Measurements from ENCODE around the gene BOK. TPM values are rescaled to one million over a fixed set of nuclear protein-coding genes. Genes with fewer than 3 reads are reported as not detected.

BOK gene
- total and polyA plus RNA-seq, 2 donors (not counting 1 experiment from before 2014, with no cell fraction given), result 21.2 to 42.4 TPM

DNA sequence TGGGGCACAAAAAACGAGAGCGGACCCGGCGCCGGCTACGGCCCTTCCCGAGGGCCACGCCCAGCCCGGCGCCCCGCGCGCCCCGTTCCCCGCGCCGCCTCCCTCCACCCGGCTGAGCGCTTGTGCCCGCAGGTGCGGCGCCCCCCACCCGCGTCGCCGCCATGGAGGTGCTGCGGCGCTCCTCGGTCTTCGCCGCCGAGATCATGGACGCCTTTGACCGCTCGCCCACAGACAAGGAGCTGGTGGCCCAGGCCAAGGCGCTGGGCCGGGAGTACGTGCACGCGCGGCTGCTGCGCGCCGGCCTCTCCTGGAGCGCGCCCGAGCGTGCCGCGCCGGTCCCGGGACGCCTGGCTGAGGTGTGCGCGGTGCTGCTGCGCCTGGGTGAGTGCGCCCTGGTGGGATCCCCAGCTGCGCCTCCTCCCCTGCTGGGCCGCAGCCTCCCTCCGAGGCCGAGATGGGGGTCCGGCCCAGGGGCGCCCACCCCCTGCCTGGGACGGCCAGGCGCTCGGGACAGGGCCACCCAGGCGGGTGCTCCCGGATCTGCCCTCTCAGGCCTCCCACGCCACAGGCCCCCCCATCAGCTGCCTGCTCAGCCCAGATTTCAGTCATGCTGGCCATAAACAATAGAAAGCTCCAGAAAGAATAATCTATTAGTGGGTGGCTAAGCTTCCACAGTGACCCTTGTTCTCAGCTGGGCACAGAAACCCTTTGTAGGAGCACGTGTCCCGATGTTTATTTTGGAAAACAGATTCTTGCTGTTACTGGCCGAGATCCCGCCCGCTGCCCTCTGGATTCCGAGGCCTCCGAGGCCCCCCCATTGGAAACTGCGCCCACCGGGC lies 997 bp downstream of the BOK start:
- Histone ChIP-seq H3K36me3 (ENCODE audit: control insufficient read depth, insufficient read depth, low read length) (peaks cover 15% of the 10 kb centered on the region), H3K79me2 (ENCODE audit: control insufficient read depth, insufficient read depth, low read length) (peaks cover 23% of the 10 kb centered on the region), H3K4me3 (replicated peaks in 1 of 4; ENCODE audit: control extremely low read depth in 1 of 4, insufficient read depth in 1 of 4, low read depth in 3 of 4, low read length in 4 of 4) (peak overlapping the region; percentile 51 to 69 (median 66)), H3K9me3 (ENCODE audit: control insufficient read depth, insufficient read depth, low read depth, low read length) (no peaks in the 10 kb centered on the region), H3K4me1 (ENCODE audit: control insufficient read depth, extremely low read depth, insufficient read depth, low read length) (peaks cover 16% of the 10 kb centered on the region), H4K20me1 (ENCODE audit: control insufficient read depth, extremely low read depth, insufficient read depth, low read length) (no peaks in the 10 kb centered on the region), H3K27me3 (ENCODE audit: control insufficient read depth, insufficient read depth, low read length) (no peaks in the 10 kb centered on the region), H2AFZ (ENCODE audit: low read length) (peak overlapping the region; percentile 20), H3K9ac (ENCODE audit: insufficient read depth, low read length) (peak overlapping the region; percentile 72), H3K4me2 (ENCODE audit: extremely low read depth, insufficient read depth, low read length) (peak overlapping the region; percentile 88), H3K27ac (ENCODE audit: insufficient read depth, low read length) (peak overlapping the region; percentile 32)
- TF ChIP-seq, protein P1, sequence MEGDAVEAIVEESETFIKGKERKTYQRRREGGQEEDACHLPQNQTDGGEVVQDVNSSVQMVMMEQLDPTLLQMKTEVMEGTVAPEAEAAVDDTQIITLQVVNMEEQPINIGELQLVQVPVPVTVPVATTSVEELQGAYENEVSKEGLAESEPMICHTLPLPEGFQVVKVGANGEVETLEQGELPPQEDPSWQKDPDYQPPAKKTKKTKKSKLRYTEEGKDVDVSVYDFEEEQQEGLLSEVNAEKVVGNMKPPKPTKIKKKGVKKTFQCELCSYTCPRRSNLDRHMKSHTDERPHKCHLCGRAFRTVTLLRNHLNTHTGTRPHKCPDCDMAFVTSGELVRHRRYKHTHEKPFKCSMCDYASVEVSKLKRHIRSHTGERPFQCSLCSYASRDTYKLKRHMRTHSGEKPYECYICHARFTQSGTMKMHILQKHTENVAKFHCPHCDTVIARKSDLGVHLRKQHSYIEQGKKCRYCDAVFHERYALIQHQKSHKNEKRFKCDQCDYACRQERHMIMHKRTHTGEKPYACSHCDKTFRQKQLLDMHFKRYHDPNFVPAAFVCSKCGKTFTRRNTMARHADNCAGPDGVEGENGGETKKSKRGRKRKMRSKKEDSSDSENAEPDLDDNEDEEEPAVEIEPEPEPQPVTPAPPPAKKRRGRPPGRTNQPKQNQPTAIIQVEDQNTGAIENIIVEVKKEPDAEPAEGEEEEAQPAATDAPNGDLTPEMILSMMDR (conservative IDR thresholded peaks at IDR 0.05 in 1 of 2, IDR thresholded peaks at IDR 0.05 in 1 of 2; ENCODE audit: low read depth in 1 of 2, low read length in 2 of 2), result no peak
- no peak for TF ChIP-seq EZH2 (IDR thresholded peaks at IDR 0.05; ENCODE audit: low read length, missing control alignments)
- DNase-seq (ENCODE audit: low read depth in 2 of 2), result peak; percentile 51 to 59

DNA sequence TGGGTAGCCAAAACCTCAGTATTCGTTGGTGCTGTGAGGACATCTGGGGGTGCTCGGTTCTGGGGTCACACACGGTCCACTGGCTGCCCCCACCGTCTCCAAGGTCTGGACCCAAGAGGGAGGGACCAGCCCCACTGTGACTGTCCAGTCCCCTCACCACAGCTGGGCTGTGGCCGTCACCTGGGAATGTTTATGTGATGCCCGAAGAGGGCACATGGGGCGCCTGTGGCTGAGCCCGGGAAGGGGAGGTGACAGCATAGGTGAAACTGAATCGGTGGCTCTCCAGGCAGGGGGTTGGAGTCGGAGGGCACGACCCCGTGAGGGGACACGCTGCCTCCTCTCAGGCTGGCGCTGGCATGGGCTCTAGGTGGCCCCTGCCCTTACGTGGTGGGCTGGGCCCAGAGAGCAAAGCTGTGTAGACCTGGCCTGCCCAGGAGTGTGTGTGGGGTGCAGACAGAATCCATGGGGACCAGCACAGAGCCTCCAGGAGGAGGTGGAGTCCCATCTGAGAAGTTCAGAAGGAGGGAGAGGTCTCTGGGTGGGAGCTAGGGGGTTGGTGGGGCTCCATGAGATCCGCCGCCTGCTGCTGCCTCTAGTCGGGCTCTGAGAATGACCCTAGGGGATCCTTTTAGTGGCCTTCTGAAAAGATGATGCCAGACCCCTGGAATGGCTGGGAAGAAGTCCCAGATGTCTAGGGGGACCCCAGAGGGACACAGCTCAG lies 1.8 kb downstream of the BOK start:
- no peaks in the 10 kb centered on the region for H4K20me1 ChIP-seq (ENCODE audit: control insufficient read depth, extremely low read depth, insufficient read depth, low read length)
- H3K9ac ChIP-seq (ENCODE audit: insufficient read depth, low read length), result peak overlapping the region; percentile 16

More for the DNA sequence above, 1.8 kb downstream of the BOK start:
- no peak for DNase-seq (ENCODE audit: low read depth in 2 of 2)
- Histone ChIP-seq H3K36me3 (ENCODE audit: control insufficient read depth, insufficient read depth, low read length) (peaks cover 15% of the 10 kb centered on the region), H3K4me3 (replicated peaks in 1 of 4; ENCODE audit: control extremely low read depth in 1 of 4, insufficient read depth in 1 of 4, low read depth in 3 of 4, low read length in 4 of 4) (peak overlapping the region; percentile 51 to 69 (median 66)), H3K4me2 (ENCODE audit: extremely low read depth, insufficient read depth, low read length) (peak overlapping the region; percentile 88), H3K4me1 (ENCODE audit: control insufficient read depth, extremely low read depth, insufficient read depth, low read length) (peaks cover 16% of the 10 kb centered on the region), H3K9me3 (ENCODE audit: control insufficient read depth, insufficient read depth, low read depth, low read length) (no peaks in the 10 kb centered on the region), H3K27me3 (ENCODE audit: control insufficient read depth, insufficient read depth, low read length) (no peaks in the 10 kb centered on the region), H2AFZ (ENCODE audit: low read length) (no peak overlapping the region), H3K27ac (ENCODE audit: insufficient read depth, low read length) (peak overlapping the region; percentile 32), H3K79me2 (ENCODE audit: control insufficient read depth, insufficient read depth, low read length) (peaks cover 23% of the 10 kb centered on the region)
- TF ChIP-seq, protein P1 (conservative IDR thresholded peaks at IDR 0.05 in 1 of 2, IDR thresholded peaks at IDR 0.05 in 1 of 2; ENCODE audit: low read depth in 1 of 2, low read length in 2 of 2), result no peak
- TF ChIP-seq EZH2 (IDR thresholded peaks at IDR 0.05; ENCODE audit: low read length, missing control alignments), result no peak

Data from fibroblast of lung (primary cell).